HG02884 (cell line): ENCODE data around the gene POLR1E.
A peak's percentile ranks its signal among the peaks of the same experiment; 100 is the strongest.
"Not testable (repeated sequence)": the region's sequence is repeated elsewhere in the genome, so short reads cannot be mapped to it uniquely, and the experiment has no call there.

Experiments
- ATAC-seq: cut with Tn5 transposase; IDR thresholded peaks from one replicate; pipeline ENCODE4 v1.9.1; 2021; ENCODE audit warnings: mild to moderate bottlenecking, moderate library complexity; ENCODE audit not compliant: unreplicated experiment

The POLR1E gene

GRCh38 chr9:37499297-37499696 lies 13.5 kb downstream of the POLR1E start:
- ATAC-seq = no peak

- ATAC-seq = no peak
Measured at GRCh38 chr9:37501957-37502596, 16.3 kb downstream of the POLR1E start.

GRCh38 chr9:37503736-37504135 lies 18.0 kb downstream of the POLR1E start:
- no peak for ATAC-seq

GRCh38 chr9:37504605-37505004 lies 18.9 kb downstream of the POLR1E start:
- no peak for ATAC-seq

GRCh38 chr9:37507566-37508134 lies 21.9 kb downstream of the POLR1E start:
- no peak for ATAC-seq

- ATAC-seq = no peak
Measured at GRCh38 chr9:37508135-37508833, 22.5 kb downstream of the POLR1E start.

GRCh38 chr9:37508834-37509206 lies 23.1 kb downstream of the POLR1E start:
- no peak for ATAC-seq

GRCh38 chr9:37509536-37509935 lies 23.8 kb downstream of the POLR1E start:
- ATAC-seq = no peak

- ATAC-seq = not testable (repeated sequence)
Measured at GRCh38 chr9:37510053-37510452, 24.3 kb downstream of the POLR1E start.

- no peak for ATAC-seq
Measured at GRCh38 chr9:37511016-37512010, 25.6 kb downstream of the POLR1E start.

GRCh38 chr9:37512437-37512836 lies 26.7 kb downstream of the POLR1E start:
- ATAC-seq = no peak

GRCh38 chr9:37514415-37514814 lies 28.7 kb downstream of the POLR1E start:
- ATAC-seq = not testable (repeated sequence)

GRCh38 chr9:37514999-37515398 lies 29.3 kb downstream of the POLR1E start:
- ATAC-seq = no peak

- no peak for ATAC-seq
Measured at GRCh38 chr9:37515620-37516258, 30.0 kb downstream of the POLR1E start.

GRCh38 chr9:37517923-37518322 lies 32.2 kb downstream of the POLR1E start:
- ATAC-seq = no peak

- no peak for ATAC-seq
Measured at GRCh38 chr9:37520641-37521040, 34.9 kb downstream of the POLR1E start.

GRCh38 chr9:37521111-37521510 lies 35.4 kb downstream of the POLR1E start:
- no peak for ATAC-seq

GRCh38 chr9:37522971-37523370 lies 37.2 kb downstream of the POLR1E start:
- ATAC-seq = no peak

GRCh38 chr9:37523916-37524315 lies 38.2 kb downstream of the POLR1E start:
- ATAC-seq = no peak

- ATAC-seq = peak; percentile 57
Measured at GRCh38 chr9:37528652-37529471, 43.1 kb downstream of the POLR1E start.
